Upper lobe of left lung (tissue), 4 donors: ENCODE results near the gene OTOF.

Experiments
- EP300 ChIP-seq, 4 donors: sonication (generic); formaldehyde crosslinking; IDR thresholded peaks; one replicate each; pipeline ENCODE4 v1.5.1; 2017; ENCODE audit warnings: antibody characterized with exemption in 4 of 4, control low read depth in 2 of 4
- POLR2A ChIP-seq, 4 donors: fragments of 450-650 bp; IDR thresholded peaks; one replicate each; pipeline ENCODE4 v1.5.1; 2016 to 2017; ENCODE audit warnings: antibody characterized with exemption in 4 of 4, mild to moderate bottlenecking in 2 of 4
- TF ChIP-seq, protein P1 (sequence below), 6 experiments: fragments of 450-650 bp in 4 of 6; fragments of 200-600 bp in 2 of 6; sonication (generic) in 2 of 6; IDR thresholded peaks; one replicate each; pipeline ENCODE4 v1.5.1; 2016 to 2019; ENCODE audit warnings: antibody characterized with exemption in 6 of 6

DNA sequence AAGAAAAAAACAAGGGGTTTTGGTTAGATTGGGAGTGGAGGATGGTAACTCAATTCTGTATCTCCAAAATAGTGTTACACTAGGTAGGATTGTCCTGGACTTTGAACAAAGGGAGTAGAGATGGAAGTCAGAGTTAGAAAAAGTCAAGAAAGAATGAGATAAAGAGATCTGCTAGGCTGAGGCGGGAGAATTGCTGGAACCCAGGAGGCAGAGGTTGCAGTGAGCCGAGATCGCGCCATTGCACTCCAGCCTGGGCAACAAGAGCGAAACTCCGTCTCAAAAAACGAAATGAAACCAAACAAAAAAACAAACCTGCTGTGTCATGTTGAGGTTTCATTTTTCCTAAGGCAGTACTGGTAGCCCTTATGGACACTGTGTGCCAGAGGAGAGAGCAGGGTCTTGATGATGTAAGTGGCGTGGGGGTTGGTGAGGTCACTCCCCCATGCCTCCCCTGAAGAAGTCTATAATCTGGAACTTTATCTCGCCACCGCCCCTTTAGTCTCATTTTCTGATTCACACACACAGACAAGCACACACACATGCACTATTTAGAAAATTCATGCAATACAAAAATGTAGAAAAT lies 65.7 kb downstream of the OTOF start:
- no peak for TF ChIP-seq EP300 (IDR thresholded peaks at IDR 0.05)
- TF ChIP-seq, protein P1, sequence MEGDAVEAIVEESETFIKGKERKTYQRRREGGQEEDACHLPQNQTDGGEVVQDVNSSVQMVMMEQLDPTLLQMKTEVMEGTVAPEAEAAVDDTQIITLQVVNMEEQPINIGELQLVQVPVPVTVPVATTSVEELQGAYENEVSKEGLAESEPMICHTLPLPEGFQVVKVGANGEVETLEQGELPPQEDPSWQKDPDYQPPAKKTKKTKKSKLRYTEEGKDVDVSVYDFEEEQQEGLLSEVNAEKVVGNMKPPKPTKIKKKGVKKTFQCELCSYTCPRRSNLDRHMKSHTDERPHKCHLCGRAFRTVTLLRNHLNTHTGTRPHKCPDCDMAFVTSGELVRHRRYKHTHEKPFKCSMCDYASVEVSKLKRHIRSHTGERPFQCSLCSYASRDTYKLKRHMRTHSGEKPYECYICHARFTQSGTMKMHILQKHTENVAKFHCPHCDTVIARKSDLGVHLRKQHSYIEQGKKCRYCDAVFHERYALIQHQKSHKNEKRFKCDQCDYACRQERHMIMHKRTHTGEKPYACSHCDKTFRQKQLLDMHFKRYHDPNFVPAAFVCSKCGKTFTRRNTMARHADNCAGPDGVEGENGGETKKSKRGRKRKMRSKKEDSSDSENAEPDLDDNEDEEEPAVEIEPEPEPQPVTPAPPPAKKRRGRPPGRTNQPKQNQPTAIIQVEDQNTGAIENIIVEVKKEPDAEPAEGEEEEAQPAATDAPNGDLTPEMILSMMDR (IDR thresholded peaks at IDR 0.05), result no peak
- TF ChIP-seq POLR2A (IDR thresholded peaks at IDR 0.05), result no peak
